GM19467 (cell line): ENCODE measurements around the gene TENT4B.
A peak's percentile ranks its signal among the peaks of the same experiment; 100 is the strongest.

Experiments
- ATAC-seq: cut with Tn5 transposase; IDR thresholded peaks from one replicate; pipeline ENCODE4 v1.9.1; 2021; ENCODE audit warnings: mild to moderate bottlenecking, moderate library complexity; ENCODE audit not compliant: unreplicated experiment

TENT4B gene

DNA sequence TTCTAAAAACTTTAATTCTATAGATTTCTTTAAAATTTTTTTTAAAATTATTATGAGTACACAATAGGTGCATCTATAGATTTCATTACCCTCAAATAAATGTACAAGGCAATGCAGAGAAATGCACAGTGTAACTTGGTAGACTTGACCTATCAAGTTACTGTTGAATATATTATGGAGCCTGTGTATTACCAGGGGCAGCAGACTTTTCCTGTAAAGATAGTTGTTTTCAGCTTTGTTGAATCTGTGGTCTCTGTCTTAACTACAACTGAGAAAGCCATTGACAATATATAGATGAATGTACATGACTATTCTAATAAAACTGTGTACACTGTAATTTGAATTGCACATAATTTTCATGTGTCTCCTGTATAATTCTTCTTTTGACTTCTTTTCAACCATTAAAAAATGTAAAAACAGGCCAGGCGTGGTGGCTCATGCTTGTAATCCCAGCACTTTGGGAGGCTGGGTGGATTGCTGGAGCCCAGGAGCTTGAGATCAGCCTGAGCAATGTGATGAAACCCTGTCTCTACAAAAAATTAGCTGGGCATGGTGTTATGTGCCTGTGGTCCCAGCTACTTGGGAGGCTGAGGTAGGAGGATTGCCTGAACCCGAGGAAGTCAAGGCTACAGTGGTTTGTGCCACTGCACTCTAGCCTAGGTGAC is 39.4 kb downstream of the TENT4B start:
- ATAC-seq = no peak

DNA sequence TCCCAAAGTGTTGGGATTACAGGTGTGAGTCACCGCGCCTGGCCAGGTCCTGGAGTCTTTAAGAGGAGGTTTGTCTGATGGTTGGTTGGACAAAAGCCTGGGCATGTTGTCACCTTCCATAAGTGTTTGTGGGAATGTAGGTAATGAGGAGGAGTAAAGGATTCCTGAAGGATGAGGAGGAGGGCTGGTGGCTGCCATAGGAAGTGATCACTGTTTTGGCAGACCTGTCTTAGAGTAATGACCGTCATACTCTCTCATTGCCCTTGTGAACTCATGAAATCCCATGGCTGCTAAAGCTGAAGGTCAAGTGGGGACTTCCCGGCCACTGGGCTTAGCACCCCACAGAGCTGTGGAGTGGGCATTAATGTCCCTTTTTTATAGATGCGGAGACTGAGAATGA is 40.5 kb downstream of the TENT4B start:
- ATAC-seq = no peak

DNA sequence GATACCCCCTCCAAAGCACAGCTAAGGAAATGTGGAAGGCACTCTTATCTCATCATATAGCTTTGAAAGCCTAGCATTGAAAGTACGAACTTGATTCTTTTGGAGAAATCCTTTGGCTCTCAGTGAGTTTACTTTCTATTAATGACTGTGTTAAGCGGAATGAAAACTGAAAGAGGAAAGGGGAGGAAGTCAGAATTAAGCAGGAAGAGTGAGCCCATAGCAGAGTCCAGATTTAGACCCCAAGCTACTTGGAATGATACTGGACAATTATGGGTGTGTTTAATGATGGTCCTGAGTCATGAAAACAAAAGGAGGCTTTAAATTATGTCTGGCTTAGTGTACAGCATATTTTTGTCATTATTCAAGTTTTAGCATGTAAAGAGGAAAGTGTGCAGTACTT is 42.2 kb downstream of the TENT4B start:
- no peak for ATAC-seq

DNA sequence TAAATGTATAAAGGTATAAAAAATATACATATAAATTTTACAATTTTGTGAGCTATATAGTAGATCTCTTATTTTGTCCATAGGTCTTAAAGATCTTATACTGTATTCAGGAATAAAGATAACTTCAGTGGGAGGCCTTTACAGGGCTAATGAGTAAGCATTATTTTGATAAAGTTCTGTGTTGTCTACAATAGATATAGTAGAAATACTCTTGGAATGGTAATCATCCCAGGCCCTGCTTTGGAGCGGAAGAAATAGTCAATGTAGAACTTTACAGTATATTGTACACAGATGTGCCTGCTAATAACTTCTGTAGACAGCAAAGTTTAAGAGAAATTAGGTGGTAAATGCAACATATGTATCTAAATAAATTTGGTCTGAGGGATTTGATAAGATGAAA is 42.6 kb downstream of the TENT4B start:
- ATAC-seq = no peak

DNA sequence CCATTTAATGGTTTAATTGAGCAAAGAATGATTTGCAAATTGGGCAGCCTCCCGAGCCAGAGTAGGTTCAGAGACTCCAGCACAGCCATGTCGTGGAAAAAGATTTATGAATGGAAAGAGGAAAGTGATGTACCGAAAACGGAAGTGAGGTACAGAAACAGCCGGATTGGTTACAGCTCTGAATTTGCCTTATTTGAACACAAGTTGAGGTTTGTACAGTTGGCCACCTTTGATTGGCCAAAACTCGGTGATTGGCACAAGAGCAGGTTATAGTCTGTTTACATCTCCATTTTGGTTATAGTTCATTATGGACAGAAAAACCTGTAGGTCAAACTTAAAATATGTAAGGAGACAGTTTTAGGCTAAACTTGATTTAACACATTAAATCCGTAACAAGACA is 44.5 kb downstream of the TENT4B start:
- ATAC-seq = no peak

DNA sequence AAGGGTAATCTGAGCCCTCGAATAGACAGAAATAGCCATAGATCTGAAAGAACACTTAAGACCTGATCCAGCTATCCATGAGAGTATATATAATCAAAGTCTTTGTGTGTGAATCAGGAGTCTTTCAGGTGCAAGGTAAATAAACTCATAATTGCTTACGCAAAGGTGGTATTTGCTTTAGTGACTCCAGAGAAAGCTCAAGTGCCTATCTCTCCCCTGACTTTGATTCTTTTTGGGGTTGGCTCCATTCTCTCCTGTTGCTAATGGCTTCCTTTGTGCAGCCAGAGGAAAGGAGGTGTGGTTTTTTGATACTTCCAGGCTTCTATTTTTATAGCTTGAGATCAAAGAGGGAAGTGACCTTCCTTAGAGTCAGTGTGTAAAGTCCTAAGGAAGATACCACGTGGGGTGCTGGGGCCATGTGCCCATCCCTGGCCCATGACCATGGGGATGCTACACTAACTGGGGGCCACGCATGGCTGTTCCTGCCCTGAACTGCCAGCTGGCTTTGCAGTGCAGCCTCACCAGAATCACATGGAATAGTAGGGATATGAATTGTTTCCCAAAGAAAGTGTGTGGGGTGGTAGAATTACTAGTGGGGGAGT is 45.8 kb downstream of the TENT4B start:
- no peak for ATAC-seq

DNA sequence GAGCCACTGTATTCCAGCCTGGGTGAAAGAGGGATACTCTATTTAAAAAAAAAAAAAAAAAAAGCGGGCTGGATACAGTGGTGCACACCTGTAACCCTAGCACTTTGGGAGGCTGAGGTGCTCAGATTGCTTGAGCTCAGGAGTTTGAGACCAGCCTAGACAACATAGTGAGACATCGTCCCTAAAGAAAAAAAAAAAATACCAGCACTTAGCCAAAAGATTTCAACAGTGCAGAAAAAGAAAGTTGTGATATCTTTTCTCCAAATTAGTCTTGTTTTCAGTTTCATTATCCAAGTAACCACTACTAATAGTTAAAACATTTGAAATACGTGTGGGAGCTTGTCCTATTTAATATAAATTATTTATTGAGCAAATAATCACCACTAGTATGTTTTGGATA is 48.7 kb downstream of the TENT4B start:
- ATAC-seq = no peak

DNA sequence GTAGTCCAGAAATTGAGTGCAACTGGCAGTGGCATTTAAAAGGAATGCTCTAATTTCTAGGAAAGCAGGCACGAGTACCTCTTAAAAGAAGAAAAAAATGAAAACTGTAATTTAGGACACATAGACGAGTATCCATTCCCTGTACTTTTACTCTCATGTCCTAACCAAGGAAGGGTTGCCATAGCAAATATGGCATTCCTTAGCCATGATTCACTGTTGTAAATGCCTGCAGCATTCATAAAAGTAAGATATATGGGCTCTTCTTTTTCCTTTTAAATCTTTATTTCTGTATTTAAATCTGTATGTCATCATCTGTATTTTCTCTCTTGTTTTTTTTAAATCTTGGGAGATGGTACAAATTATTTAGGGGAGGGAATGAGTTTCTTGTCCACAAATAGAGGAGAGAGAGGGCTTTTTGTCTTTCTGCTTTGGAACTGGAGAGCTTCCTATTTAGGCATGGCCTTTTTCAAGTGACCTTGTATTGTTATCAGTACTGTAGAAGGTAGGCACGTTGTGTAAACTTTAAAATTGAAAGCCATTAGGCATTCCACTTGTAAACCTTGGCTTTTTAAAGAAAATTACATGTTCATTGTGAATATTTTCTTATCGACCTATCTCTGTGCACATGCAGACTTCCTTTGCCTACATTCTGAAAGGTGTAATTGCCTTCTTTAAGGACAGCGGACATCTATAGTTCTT is 50.0 kb downstream of the TENT4B start:
- no peak for ATAC-seq

DNA sequence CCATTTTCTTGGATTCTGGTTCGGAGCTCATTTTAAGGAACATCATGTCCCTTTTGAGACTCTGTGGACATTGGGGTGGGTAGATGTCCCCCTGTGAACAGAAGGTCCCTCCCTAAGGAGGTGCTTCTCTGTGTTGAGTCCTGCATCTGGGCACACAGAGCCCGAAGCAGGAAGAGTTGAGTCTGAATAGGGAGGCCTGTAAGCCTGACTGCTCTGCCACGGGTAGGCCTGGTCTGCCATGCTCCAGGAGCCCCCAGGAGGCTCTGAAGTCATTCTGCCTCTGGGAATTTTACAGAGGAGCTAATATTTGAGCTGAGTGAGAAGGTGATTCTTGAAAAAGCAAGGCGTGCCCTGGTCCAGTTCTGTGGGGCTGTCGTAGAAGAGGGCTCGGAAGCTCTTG is 50.6 kb downstream of the TENT4B start:
- no peak for ATAC-seq

DNA sequence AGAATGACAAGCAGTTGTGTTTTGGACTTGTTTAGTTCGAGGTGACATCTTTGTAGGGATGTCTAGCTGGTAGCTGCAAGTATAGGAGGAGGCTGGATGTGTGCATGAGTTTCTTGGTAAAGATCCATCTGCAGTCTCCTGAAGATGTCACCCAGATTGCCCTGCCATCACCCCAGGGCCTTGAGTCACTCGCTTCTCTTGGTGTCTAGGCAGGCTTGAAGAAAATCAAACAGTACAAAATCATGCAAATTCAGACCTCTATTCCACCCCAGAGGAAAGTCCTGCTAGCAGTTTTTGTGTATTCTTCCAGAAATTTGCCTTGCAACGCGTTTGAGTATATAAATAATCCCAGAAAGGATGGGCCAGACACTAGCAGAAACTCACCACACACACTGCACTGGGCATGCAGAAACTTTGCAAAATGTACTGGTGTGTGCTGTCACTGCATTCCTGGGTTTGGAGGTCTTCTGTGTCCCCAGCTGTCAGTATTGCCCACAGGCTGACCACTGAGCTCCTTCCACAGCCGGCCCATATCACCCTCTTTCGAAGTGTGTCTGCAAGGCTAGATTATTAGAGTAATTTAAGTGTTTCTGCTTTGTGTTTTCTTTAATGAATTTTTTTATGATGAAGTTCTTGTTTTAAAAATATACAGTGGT is 51.5 kb downstream of the TENT4B start:
- no peak for ATAC-seq

DNA sequence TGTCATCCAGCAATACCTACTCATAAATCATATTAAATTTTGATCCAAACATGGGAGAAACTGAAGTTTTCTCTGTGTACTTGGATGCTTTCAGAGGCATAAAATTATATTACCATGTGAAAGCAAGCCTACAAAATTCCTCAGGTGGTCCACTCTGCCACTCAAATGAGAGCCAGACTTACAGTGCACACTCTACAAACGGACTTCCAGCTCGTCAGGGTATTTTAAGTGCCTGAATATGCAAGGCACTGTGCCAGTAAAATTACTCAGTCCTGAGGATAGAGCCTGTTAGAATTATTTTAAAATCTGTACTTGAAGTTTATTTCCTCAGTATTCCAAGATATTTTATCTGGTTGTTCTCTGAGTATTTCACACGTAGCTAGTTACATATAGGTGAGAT is 54.5 kb downstream of the TENT4B start:
- ATAC-seq = no peak

DNA sequence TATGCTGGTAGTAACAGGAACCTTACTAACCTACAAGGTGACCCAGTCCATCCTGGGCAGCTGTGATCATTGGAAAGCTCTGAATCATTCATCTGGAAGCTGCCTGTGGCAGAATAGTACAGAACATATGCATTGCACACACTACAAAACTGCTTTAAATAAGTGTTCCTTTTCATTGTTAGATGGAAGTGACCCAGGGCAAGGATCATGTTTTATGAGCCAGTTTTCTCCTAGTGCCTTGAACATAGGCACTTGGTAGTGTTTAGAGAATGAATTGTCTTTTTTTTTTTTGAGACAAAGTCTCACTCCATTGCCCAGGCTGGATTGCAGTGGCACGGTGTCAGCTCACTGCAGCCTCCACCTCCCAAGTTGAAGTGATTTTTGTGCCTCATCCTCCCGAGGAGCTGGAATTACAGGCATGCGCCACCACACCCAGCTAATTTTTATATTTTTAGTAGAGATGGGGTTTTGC is 55.4 kb downstream of the TENT4B start:
- no peak for ATAC-seq

DNA sequence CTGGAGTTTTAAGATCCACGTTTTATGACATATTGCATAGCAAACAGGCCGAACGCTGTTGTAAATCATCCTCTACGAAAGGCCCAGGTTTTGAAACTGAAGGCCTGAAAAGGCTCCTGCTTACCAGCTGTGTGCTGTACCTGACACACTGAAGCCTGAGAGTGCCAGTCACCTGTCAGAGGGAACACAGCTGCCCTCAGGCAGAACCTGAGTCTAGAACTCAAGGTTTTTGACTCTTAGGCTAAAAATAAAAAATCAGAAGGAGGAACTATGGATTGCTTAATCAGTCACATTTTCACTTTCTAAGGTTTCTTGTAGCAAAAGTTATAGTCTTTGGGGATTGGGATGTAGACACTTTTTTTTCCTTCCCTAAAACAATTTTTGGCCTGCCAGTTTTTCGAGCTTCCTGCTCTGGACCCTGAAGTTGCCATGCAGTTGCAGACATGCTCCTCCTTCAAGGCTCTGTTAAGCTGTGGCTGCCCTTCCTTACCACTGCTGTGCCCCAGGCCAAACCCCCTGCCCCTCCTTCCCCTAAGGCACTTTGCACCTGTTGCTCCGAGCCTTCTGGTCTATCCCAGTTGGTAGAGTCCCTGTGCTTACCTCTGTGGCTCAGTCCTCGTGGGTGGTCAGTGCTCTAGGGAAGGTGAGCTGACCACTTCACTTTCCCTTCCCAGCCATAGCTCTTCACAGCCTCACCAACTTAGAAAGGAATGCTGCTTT is 56.6 kb downstream of the TENT4B start:
- ATAC-seq = no peak

DNA sequence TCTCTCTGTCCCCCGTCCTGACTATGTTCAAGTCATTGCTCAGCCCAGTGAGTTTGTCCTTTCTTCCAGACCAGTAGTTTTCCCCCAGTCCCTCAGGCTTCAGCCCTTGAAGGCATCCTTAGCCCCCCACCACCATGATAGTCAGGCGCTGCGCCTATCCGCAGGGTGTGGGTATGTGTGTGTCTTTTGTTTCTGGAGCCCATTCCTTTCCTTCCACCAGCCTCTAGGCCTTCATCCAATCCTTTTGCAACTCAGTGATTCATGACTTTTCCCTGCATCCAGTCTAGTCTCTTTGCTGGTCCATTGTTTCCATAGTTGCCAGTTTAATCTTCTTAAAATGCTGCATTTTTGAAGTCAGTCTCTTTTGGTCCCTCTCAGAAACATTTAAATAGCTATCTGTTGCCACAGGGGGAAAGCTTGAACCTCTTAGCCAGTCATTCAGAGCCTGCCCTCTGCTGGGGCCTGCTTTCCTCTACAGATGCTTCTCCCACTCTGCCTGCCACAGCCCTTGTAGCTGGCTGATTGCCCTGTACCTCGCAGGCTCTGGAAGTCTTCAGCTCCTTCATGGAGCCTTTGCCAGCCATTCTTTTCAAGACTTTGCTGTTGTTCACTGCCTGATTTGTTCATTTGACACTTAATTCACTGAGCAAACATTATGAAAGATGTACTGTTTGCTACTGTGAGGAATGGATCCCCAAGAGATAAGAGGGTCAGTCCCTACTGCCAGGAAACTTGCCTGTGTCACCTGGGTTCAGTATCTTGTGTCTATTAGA is 57.3 kb downstream of the TENT4B start:
- ATAC-seq = peak; percentile 65

DNA sequence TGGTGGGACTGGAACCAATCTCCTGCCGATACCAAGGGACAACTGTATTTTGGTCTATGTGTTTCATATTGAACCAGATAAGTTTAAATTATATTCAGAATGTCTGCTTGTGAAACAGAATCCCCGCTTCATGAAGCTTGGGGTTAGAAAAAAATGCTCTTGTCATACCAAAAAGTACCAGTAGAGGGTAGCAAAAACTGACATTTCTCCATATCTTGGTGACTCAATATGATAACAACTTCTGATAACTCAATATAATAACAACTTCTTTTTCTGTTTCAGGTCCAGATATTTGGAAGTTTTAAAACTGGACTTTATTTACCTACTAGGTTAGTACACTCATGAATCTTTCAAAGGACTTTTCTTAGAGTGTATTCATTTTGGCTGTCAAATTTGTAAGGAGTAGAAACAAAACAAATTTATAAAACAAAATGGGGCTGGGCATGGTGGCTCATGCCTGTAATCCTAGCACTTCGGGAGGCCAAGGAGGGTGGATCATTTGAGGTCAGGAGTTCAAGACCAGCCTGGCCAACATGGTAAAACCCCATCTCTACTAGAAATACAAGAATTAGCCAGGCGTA is 60.9 kb downstream of the TENT4B start:
- no peak for ATAC-seq

DNA sequence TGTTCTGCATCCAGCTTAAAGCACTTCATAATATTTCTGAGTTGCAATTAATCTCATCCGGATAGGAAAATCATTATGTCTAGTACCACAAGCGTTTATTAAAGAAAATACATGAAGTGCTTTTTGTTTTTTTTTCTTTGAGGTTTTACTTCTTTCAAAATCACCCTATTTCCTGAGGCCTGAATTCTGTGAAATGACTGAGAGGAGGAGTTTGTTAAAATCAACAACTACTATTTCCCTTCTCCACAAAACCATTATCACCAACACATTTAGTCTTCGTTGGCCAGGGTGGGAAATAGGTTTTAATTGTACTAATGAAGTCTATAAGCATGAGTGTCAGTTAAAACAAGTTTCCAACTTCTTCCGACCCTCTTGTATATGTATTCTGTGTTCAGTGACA is 62.6 kb downstream of the TENT4B start:
- ATAC-seq = no peak

DNA sequence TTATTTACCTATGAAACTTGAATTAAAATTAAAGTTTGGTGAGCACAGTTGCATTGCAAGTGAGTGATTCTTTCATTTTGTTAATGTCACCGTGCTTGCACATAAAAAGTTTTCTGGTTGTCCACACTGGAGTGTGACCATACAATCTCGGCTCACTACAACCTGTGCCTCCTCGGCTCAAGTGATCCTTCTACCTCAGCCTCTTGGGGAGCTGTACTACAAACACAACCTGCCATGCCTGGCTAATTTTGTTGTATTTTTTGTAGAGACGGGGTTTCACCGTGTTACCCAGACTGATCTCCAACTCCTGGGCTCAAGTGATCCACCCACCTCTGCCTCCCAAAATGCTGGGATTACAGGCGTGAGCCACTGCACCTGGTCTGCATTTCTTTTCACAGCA is 63.1 kb downstream of the TENT4B start:
- no peak for ATAC-seq

DNA sequence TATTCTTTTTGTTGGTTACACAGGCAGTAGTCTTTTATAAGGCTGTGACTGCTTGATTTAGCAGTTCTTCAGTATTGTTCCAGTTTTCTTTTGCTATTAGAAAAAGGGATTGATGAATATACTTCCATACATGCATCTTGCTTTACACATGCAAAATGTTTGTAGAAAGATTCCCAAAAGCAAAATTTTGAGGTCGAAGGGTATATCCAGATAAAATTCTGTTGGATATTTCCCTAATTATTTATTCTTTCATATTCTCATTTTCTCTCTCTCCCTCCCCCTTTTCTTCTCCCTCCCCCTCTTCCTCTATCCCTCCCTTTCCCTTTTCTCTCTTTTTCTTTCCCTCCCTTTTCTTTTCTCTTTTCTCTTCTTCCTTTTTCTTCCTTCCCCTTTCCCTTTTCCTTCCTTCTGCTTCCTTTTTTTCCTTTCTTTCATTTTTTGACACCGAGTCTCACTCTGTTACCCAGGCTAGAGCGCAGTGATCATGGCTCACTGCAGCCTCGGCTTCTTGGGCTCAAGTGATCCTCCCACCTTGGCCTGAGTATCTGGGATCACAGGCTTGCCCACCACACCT is 66.4 kb downstream of the TENT4B start:
- no peak for ATAC-seq

DNA sequence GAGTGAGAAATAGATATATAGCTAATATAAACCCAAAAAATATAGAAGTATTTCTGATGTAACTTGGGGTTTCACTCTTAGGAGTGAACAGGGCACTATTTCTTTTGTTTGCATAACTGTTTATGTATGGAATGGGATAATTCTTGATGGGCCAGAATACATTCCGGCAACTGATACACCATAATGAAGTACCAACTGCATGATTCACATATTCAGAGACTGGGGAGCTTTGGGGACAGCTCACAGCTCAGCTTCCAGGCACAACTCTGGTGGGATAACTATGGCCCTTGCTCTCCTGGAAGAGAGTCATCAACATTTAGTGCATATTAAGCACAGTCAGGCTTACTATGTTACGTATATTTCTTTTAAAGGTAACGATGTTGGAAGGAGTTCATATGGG is 71.2 kb downstream of the TENT4B start:
- ATAC-seq = no peak

DNA sequence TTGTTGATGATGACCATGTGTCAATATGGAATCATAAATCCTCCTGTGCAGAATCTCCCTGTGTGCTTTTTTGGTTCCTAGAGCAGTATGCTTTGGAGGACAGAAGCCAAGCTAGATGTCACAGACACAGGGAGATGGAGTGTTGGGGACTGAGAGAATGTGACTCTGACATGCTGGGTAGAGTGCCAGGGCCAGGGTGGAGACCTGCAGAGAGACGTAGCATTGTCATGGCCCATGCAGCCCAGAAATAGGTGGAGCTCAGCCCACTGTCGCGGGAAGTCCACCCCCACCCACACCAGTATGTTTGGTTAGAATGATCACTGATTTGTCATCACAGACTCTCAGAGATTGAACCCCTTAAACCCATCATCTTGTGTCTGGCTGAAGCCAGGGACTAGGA is 74.0 kb downstream of the TENT4B start:
- no peak for ATAC-seq
